Common myeloid progenitor, CD34-positive (primary cell): Measurements from ENCODE around the gene TNC.

Experiments
- CTCF ChIA-PET: fragments of 350-600 bp; sonication (Branson Sonifier 250); formaldehyde crosslinking; loops from one replicate; lab custom pipeline; 2021; ENCODE audit warnings: antibody characterized with exemption; lab: Charles Lee
- POLR2A ChIA-PET: fragments of 350-600 bp; sonication (Branson Sonifier 250); formaldehyde crosslinking; loops from one replicate; lab custom pipeline; 2021; ENCODE audit warnings: antibody characterized with exemption; lab: Charles Lee
- DNase-seq, 3 donors: peaks; one replicate each; pipeline versions ENCODE4 v3.0.0 to v3.0.0-alpha.2; 2013
- H3K27ac ChIP-seq, 2 experiments: 1 replicate in 1 of 2; 2 replicates in 1 of 2; pipeline ENCODE4 v1.7.0; 2013; ENCODE audit warnings: inconsistent platforms in 2 of 2, low read length in 2 of 2, mild to moderate bottlenecking in 2 of 2, low read depth in 1 of 2, moderate library complexity in 1 of 2; ENCODE audit not compliant: severe bottlenecking in 2 of 2, insufficient read depth in 1 of 2, poor library complexity in 1 of 2
- H3K27me3 ChIP-seq, 5 experiments: replicated peaks in 2 of 5; 1 replicate in 3 of 5; 2 replicates in 2 of 5; pipeline versions ENCODE4 v1.6.1 to v1.7.0; 2013; ENCODE audit warnings: low read length in 4 of 5, mild to moderate bottlenecking in 2 of 5, moderate library complexity in 2 of 5, inconsistent platforms in 1 of 5; ENCODE audit not compliant: insufficient read depth in 5 of 5, control insufficient read depth in 4 of 5
- H3K36me3 ChIP-seq, 4 experiments: 1 replicate in 2 of 4; 2 replicates in 2 of 4; pipeline versions ENCODE4 v1.6.1 to v1.7.0; 2013; ENCODE audit warnings: low read length in 3 of 4, control low read depth in 1 of 4, mild to moderate bottlenecking in 1 of 4; ENCODE audit not compliant: control insufficient read depth in 4 of 4, insufficient read depth in 4 of 4
- H3K4me1 ChIP-seq, 4 experiments: 1 replicate in 3 of 4; 2 replicates in 1 of 4; pipeline versions ENCODE4 v1.6.1 to v1.7.1; 2013; ENCODE audit warnings: low read length in 3 of 4, mild to moderate bottlenecking in 3 of 4, control low read depth in 1 of 4, inconsistent platforms in 1 of 4, moderate library complexity in 1 of 4; ENCODE audit not compliant: control insufficient read depth in 4 of 4, insufficient read depth in 4 of 4; ENCODE audit errors: control extremely low read depth in 1 of 4
- H3K4me3 ChIP-seq, 7 experiments: 1 replicate in 4 of 7; 2 replicates in 3 of 7; pipeline versions ENCODE4 v1.5.1 to v1.7.0; 2013; ENCODE audit warnings: mild to moderate bottlenecking in 7 of 7, low read length in 6 of 7, moderate library complexity in 6 of 7, inconsistent platforms in 2 of 7, low read depth in 2 of 7, control low read depth in 1 of 7; ENCODE audit not compliant: insufficient read depth in 4 of 7, control insufficient read depth in 1 of 7; ENCODE audit errors: extremely low read depth in 1 of 7
- H3K9me3 ChIP-seq, 5 experiments: 1 replicate in 4 of 5; 2 replicates in 1 of 5; pipeline versions ENCODE4 v1.6.1 to v1.7.1; 2013; ENCODE audit warnings: low read length in 4 of 5, mild to moderate bottlenecking in 2 of 5, inconsistent platforms in 1 of 5, low read depth in 1 of 5, moderate library complexity in 1 of 5; ENCODE audit not compliant: control insufficient read depth in 4 of 5, insufficient read depth in 2 of 5; ENCODE audit errors: control extremely low read depth in 1 of 5
- WGBS: methylation state at CpG from one replicate; pipeline ENCODE4 v1.1.5; 2013; ENCODE audit not compliant: insufficient coverage; 5-methylcytosine and 5-hydroxymethylcytosine counted together

TNC gene

GRCh38 chr9:115144706-115145105, 26.7 kb upstream of the TNC start:
- CTCF ChIA-PET: no interaction called here
- Histone ChIP-seq H3K4me3 (no peak overlapping the region), H3K36me3 (no peaks in the 10 kb centered on the region), H3K9me3 (no peaks in the 10 kb centered on the region), H3K27ac (no peak overlapping the region), H3K4me1 (no peaks in the 10 kb centered on the region), H3K27me3 (no peaks in the 10 kb centered on the region)
- POLR2A ChIA-PET: no interaction called here
- DNase-seq: no peak
- WGBS: 92% methylated on average over 2 of the region's 2 CpGs

GRCh38 chr9:115143689-115144088, 25.7 kb upstream of the TNC start:
- no CpG with 5 or more reads among the region's 2 CpGs for WGBS
- no peaks in the 10 kb centered on the region for H3K4me1 ChIP-seq

GRCh38 chr9:115142517-115143270, 24.7 kb upstream of the TNC start:
- WGBS: 100% methylated on average over 2 of the region's 6 CpGs
- Histone ChIP-seq H3K27me3 (no peaks in the 10 kb centered on the region), H3K4me1 (no peaks in the 10 kb centered on the region), H3K27ac (no peak overlapping the region), H3K4me3 (no peak overlapping the region), H3K36me3 (no peaks in the 10 kb centered on the region), H3K9me3 (no peaks in the 10 kb centered on the region)
- ChIA-PET CTCF (no interaction called here), POLR2A (no interaction called here)
- DNase-seq: no peak

More at GRCh38 chr9:115143689-115144088, 25.7 kb upstream of the TNC start:
- POLR2A ChIA-PET: no interaction called here
- CTCF ChIA-PET: no interaction called here
- H3K27ac ChIP-seq: no peak overlapping the region
- H3K9me3 ChIP-seq: no peaks in the 10 kb centered on the region
- H3K36me3 ChIP-seq: no peaks in the 10 kb centered on the region
- H3K27me3 ChIP-seq: no peaks in the 10 kb centered on the region
- no peak for DNase-seq
- H3K4me3 ChIP-seq: no peak overlapping the region

DNA sequence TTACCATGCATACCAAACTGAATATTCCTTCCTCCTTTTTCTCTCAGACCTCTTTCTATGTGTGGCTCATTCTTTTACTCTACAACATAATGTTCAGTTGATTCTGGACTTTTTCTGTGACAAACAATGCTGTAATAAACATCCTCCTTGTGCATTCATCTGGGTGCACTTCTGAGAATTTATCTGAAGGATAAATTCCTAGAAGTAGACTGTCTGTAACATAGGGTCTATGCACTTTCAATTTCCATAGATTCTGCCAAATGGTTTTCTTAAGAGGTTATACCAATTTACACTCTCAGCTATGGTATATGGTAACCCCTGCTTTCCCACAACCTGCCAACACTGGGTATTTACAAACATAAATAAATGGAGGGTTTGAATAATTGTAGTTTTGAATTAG, 24.1 kb upstream of the TNC start:
- POLR2A ChIA-PET: no interaction called here
- DNase-seq: no peak
- H3K9me3 ChIP-seq: no peaks in the 10 kb centered on the region
- H3K27me3 ChIP-seq: no peaks in the 10 kb centered on the region
- no peaks in the 10 kb centered on the region for H3K4me1 ChIP-seq
- CTCF ChIA-PET: no interaction called here
- H3K4me3 ChIP-seq: no peak overlapping the region
- no peaks in the 10 kb centered on the region for H3K36me3 ChIP-seq
- no peak overlapping the region for H3K27ac ChIP-seq

DNA sequence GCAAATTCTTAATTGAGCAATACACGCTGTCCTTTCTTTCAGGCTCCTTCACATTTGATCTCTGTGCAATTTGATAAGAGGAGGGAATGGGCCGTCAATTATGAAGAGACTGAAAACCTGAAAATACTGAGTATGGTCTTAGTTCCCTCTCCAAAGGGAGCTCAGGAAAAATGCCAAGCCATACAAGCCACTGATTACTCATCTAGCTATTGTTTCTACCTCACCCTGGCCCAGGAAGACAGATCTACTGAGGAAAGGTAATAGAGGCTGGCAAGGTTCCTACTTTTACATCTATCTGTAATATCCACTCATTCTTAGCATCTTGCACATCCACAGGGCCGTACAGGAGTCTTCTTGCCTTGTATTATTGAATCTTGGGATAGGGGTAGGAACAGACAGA, 23.7 kb upstream of the TNC start:
- Histone ChIP-seq H3K4me3 (no peak overlapping the region), H3K36me3 (no peaks in the 10 kb centered on the region), H3K27ac (no peak overlapping the region), H3K27me3 (no peaks in the 10 kb centered on the region), H3K4me1 (no peaks in the 10 kb centered on the region), H3K9me3 (no peaks in the 10 kb centered on the region)
- ChIA-PET CTCF (no interaction called here), POLR2A (no interaction called here)
- WGBS: 100% methylated on average over 2 of the region's 3 CpGs
- no peak for DNase-seq

- DNase-seq: no peak
- Histone ChIP-seq H3K4me3 (no peak overlapping the region), H3K9me3 (no peaks in the 10 kb centered on the region), H3K4me1 (no peaks in the 10 kb centered on the region), H3K27ac (no peak overlapping the region), H3K27me3 (peaks cover 0 to 2% (median 0%) of the 10 kb centered on the region in 5 experiments), H3K36me3 (no peaks in the 10 kb centered on the region)
- WGBS: 100% methylated on average over 1 of the region's 2 CpGs
- ChIA-PET CTCF (no interaction called here), POLR2A (no interaction called here)
Measured at GRCh38 chr9:115138151-115138550, 20.2 kb upstream of the TNC start.

GRCh38 chr9:115137526-115137925, 19.6 kb upstream of the TNC start:
- 92% methylated on average over 2 of the region's 2 CpGs for WGBS
- no peak overlapping the region for H3K4me3 ChIP-seq
- CTCF ChIA-PET: no interaction called here
- no peaks in the 10 kb centered on the region for H3K4me1 ChIP-seq
- H3K9me3 ChIP-seq: no peaks in the 10 kb centered on the region
- no peak for DNase-seq
- no peaks in the 10 kb centered on the region for H3K36me3 ChIP-seq
- H3K27me3 ChIP-seq: peaks cover 0 to 2% (median 0%) of the 10 kb centered on the region in 5 experiments
- no peak overlapping the region for H3K27ac ChIP-seq
- POLR2A ChIA-PET: no interaction called here
